ENCODE data around the gene RPL23. TPM values are rescaled to one million over a fixed set of nuclear protein-coding genes. Genes with fewer than 3 reads are reported as not detected.
A peak's percentile ranks its signal among the peaks of the same experiment; 100 is the strongest.

Gene RPL23
- total RNA-seq, 1 donor from 2014 or later: 1,087 TPM

DNA sequence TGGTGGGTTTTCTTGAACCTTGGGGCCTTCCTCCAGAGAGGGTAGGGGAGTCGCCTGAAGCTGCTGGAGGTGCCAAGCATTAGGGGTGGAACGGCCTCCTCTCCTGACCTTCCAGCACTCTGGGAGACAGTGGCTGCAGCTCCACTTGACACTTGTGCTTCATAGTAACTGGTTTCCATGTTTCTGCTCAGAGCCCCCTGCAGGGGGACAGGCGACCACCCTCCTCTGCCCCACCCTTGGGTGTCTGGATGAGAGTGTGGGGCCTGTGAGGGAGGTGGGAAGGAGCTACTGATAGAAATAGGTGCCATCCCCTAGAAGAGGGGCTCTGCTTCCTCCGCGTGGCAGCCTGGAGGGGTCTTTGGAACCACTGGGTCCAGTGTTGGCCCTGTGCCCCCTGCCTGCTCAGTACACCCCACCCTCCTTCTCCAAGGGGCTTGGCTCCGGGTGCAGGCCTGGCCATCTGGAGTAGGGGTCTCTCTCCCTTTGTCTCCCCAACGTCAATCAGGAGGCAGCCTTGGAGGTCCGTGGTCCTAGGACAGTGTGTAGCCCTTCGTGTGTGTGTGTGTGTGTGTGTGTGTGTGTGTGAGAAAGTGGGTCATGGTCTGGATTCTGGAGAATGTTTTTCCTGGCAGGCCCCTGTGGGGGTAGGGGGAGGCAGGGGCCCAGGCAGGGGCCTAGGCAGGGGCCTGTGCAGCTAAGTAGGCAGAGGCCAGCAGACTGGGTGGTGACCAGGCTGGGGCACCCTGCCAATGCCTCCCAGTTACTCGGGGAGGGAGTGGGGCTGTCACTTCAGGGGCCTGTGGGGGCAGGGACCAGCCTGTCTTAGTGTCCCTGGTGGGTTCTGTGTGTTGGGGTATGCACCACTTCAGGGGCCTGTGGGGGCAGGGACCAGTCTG lies 21.2 kb upstream of the RPL23 start:
- H3K9ac ChIP-seq (ENCODE audit: low read length): peak overlapping the region; percentile 42
- H3K27ac Mint-ChIP-seq (ENCODE audit: unreplicated experiment): peak overlapping the region; percentile 38
- H3K4me3 ChIP-seq (ENCODE audit: insufficient read depth, low read depth, low read length): no peak overlapping the region
- H3K4me1 Mint-ChIP-seq (ENCODE audit: low read depth, unreplicated experiment): peaks cover 50% of the 10 kb centered on the region
- no peaks in the 10 kb centered on the region for H3K9me3 Mint-ChIP-seq (ENCODE audit: unreplicated experiment)
- no peaks in the 10 kb centered on the region for H3K9me3 ChIP-seq (ENCODE audit: insufficient read depth, low read depth, low read length)
- peaks cover 21% of the 10 kb centered on the region for H3K36me3 ChIP-seq (ENCODE audit: insufficient read depth, low read length)
- DNase-seq (ENCODE audit: low read depth): no peak
- no peak overlapping the region for H2AFZ ChIP-seq (ENCODE audit: low read depth, low read length)
- TF ChIP-seq EZH2 (IDR thresholded peaks at IDR 0.05; ENCODE audit: insufficient read depth, low read length): no peak
- TF ChIP-seq, protein P1, sequence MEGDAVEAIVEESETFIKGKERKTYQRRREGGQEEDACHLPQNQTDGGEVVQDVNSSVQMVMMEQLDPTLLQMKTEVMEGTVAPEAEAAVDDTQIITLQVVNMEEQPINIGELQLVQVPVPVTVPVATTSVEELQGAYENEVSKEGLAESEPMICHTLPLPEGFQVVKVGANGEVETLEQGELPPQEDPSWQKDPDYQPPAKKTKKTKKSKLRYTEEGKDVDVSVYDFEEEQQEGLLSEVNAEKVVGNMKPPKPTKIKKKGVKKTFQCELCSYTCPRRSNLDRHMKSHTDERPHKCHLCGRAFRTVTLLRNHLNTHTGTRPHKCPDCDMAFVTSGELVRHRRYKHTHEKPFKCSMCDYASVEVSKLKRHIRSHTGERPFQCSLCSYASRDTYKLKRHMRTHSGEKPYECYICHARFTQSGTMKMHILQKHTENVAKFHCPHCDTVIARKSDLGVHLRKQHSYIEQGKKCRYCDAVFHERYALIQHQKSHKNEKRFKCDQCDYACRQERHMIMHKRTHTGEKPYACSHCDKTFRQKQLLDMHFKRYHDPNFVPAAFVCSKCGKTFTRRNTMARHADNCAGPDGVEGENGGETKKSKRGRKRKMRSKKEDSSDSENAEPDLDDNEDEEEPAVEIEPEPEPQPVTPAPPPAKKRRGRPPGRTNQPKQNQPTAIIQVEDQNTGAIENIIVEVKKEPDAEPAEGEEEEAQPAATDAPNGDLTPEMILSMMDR (IDR thresholded peaks at IDR 0.05; ENCODE audit: insufficient read depth, low read depth, low read length): no peak
- peaks cover 89% of the 10 kb centered on the region for H3K79me2 ChIP-seq (ENCODE audit: insufficient read depth, low read length)
- H3K27me3 Mint-ChIP-seq (ENCODE audit: low read depth, unreplicated experiment): no peaks in the 10 kb centered on the region
- peak overlapping the region; percentile 54 for H3K4me3 Mint-ChIP-seq (ENCODE audit: unreplicated experiment)
- H3K27ac ChIP-seq (ENCODE audit: low read depth, low read length): peak overlapping the region; percentile 51
- no peak for FAIRE-seq
- peaks cover 88% of the 10 kb centered on the region for H4K20me1 ChIP-seq (ENCODE audit: insufficient read depth, low read length)
- H3K4me1 ChIP-seq (ENCODE audit: insufficient read depth, low read length): peaks cover 67% of the 10 kb centered on the region
- peak overlapping the region; percentile 87 for H3K4me2 ChIP-seq (ENCODE audit: low read length)
- peaks cover 18% of the 10 kb centered on the region for H3K36me3 Mint-ChIP-seq (ENCODE audit: low read depth, unreplicated experiment)
- H3K27me3 ChIP-seq (ENCODE audit: insufficient read depth, low read length): no peaks in the 10 kb centered on the region

DNA sequence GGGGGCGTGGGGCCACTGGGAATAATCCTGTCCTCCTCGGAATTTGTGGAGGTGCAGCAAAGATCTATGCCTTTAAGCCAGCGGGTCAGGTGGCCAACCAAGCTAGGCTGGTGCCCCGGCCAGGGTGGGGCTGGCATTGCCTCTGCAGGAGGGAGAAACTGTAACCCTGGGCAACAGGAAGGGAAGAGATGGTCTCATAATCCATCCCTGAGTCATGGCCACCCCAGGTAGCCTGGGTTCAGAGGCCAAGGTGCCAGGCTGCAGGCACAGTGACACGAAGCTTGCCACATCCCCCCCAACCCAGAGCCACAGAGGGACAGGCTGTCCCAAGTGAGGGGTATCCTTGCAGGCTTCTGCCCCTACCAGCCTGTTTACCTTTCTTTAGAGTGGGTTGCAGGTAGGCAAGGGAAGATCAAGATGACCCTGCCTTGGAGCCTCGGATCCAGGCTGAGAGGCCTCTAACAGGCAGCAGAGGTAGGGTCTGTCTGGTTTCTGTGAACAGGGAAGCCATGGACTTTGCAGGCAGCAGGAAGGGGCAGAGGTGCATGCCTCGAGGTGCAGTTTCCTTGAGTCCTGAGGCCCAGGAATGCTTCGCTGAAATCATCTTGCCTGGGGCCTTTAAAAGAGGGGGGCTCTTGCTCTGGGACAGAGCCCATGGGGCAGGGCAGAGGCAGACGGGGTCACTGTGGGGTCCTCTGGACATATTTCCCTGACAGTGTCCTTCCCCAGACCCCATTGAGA lies 20.3 kb upstream of the RPL23 start:
- no peak overlapping the region for H3K4me3 ChIP-seq (ENCODE audit: insufficient read depth, low read depth, low read length)

More for the DNA sequence above, 20.3 kb upstream of the RPL23 start:
- H3K27me3 Mint-ChIP-seq (ENCODE audit: low read depth, unreplicated experiment): no peaks in the 10 kb centered on the region
- peaks cover 87% of the 10 kb centered on the region for H3K79me2 ChIP-seq (ENCODE audit: insufficient read depth, low read length)
- peaks cover 44% of the 10 kb centered on the region for H3K4me1 Mint-ChIP-seq (ENCODE audit: low read depth, unreplicated experiment)
- H3K27ac Mint-ChIP-seq (ENCODE audit: unreplicated experiment): peak overlapping the region; percentile 34
- H3K9ac ChIP-seq (ENCODE audit: low read length): no peak overlapping the region
- H3K9me3 ChIP-seq (ENCODE audit: insufficient read depth, low read depth, low read length): no peaks in the 10 kb centered on the region
- no peaks in the 10 kb centered on the region for H3K9me3 Mint-ChIP-seq (ENCODE audit: unreplicated experiment)
- peaks cover 13% of the 10 kb centered on the region for H3K36me3 ChIP-seq (ENCODE audit: insufficient read depth, low read length)
- H3K27me3 ChIP-seq (ENCODE audit: insufficient read depth, low read length): no peaks in the 10 kb centered on the region
- DNase-seq (ENCODE audit: low read depth) (no peak), FAIRE-seq (no peak)
- H3K4me2 ChIP-seq (ENCODE audit: low read length): peak overlapping the region; percentile 87
- H3K27ac ChIP-seq (ENCODE audit: low read depth, low read length): no peak overlapping the region
- H3K4me3 Mint-ChIP-seq (ENCODE audit: unreplicated experiment): peak overlapping the region; percentile 97
- H3K4me1 ChIP-seq (ENCODE audit: insufficient read depth, low read length): peaks cover 64% of the 10 kb centered on the region
- TF ChIP-seq, protein P1 (IDR thresholded peaks at IDR 0.05; ENCODE audit: insufficient read depth, low read depth, low read length): no peak
- TF ChIP-seq EZH2 (IDR thresholded peaks at IDR 0.05; ENCODE audit: insufficient read depth, low read length): no peak
- H2AFZ ChIP-seq (ENCODE audit: low read depth, low read length): no peak overlapping the region
- peaks cover 14% of the 10 kb centered on the region for H3K36me3 Mint-ChIP-seq (ENCODE audit: low read depth, unreplicated experiment)
- peaks cover 79% of the 10 kb centered on the region for H4K20me1 ChIP-seq (ENCODE audit: insufficient read depth, low read length)
